ENCODE results near the gene IL18. TPM values are rescaled to one million over a fixed set of nuclear protein-coding genes. Genes with fewer than 3 reads are reported as not detected.
"Not testable (repeated sequence)": the region's sequence is repeated elsewhere in the genome, so short reads cannot be mapped to it uniquely, and the experiment has no call there.

The IL18 gene

GRCh38 chr11:112096194-112096593, 67.7 kb downstream of the IL18 start:
- H3K9ac ChIP-seq (ENCODE audit: low read length) = no peak overlapping the region
- H3K23ac ChIP-seq (ENCODE audit: low read length) = no peak overlapping the region
- no peak overlapping the region for H2BK5ac ChIP-seq (ENCODE audit: low read length)
- H3K18ac ChIP-seq (ENCODE audit: low read length) = no peak overlapping the region
- no peak overlapping the region for H3K4me3 ChIP-seq (ENCODE audit: low read length)
- H3K4ac ChIP-seq (ENCODE audit: low read depth, low read length) = no peak overlapping the region
- no peaks in the 10 kb centered on the region for H3K36me3 ChIP-seq (ENCODE audit: control insufficient read depth, insufficient read depth, low read length)
- H3K79me1 ChIP-seq (ENCODE audit: low read length) = no peaks in the 10 kb centered on the region
- no peak for DNase-seq
- H3K27ac ChIP-seq (ENCODE audit: low read depth, low read length) = no peak overlapping the region
- H3K56ac ChIP-seq (ENCODE audit: low read length) = no peak overlapping the region
- no peak overlapping the region for H3K4me2 ChIP-seq (ENCODE audit: low read length)
- H3K4me1 ChIP-seq (ENCODE audit: control insufficient read depth, low read depth, low read length) = no peaks in the 10 kb centered on the region
- H4K5ac ChIP-seq (ENCODE audit: low read length) = no peak overlapping the region
- H3K27me3 ChIP-seq (ENCODE audit: insufficient read depth, low read length, poor library complexity) = no peaks in the 10 kb centered on the region
- H2BK120ac ChIP-seq (ENCODE audit: low read depth, low read length) = no peak overlapping the region
- no peaks in the 10 kb centered on the region for H3K79me2 ChIP-seq (ENCODE audit: control insufficient read depth, insufficient read depth, low read length)
- no peak overlapping the region for H2AK5ac ChIP-seq (ENCODE audit: low read length)
- no peak overlapping the region for H4K8ac ChIP-seq (ENCODE audit: low read depth, low read length)
- H2BK15ac ChIP-seq (replicated peaks; ENCODE audit: low read depth) = no peak overlapping the region

GRCh38 chr11:112095302-112095701, 68.6 kb downstream of the IL18 start:
- H3K36me3 ChIP-seq (ENCODE audit: control insufficient read depth, insufficient read depth, low read length) = not testable (repeated sequence)
- WGBS (ENCODE audit: extremely low coverage, insufficient coverage, low lambda C conversion rate) = no CpG with 5 or more reads among the region's 2 CpGs

More at GRCh38 chr11:112095302-112095701, 68.6 kb downstream of the IL18 start:
- H4K8ac ChIP-seq (ENCODE audit: low read depth, low read length); H3K79me2 ChIP-seq (ENCODE audit: control insufficient read depth, insufficient read depth, low read length); H2BK5ac ChIP-seq (ENCODE audit: low read length); H3K27me3 ChIP-seq (ENCODE audit: insufficient read depth, low read length, poor library complexity); H3K4me3 ChIP-seq (ENCODE audit: low read length); H4K5ac ChIP-seq (ENCODE audit: low read length); DNase-seq; H3K9ac ChIP-seq (ENCODE audit: low read length); H3K27ac ChIP-seq (ENCODE audit: low read depth, low read length); H3K4me1 ChIP-seq (ENCODE audit: control insufficient read depth, low read depth, low read length); H2BK120ac ChIP-seq (ENCODE audit: low read depth, low read length); H3K18ac ChIP-seq (ENCODE audit: low read length); H3K79me1 ChIP-seq (ENCODE audit: low read length); H3K4me2 ChIP-seq (ENCODE audit: low read length); H2AK5ac ChIP-seq (ENCODE audit: low read length); H3K4ac ChIP-seq (ENCODE audit: low read depth, low read length); H3K56ac ChIP-seq (ENCODE audit: low read length); H3K23ac ChIP-seq (ENCODE audit: low read length); H2BK15ac ChIP-seq (replicated peaks; ENCODE audit: low read depth): not testable (repeated sequence)

Small RNA genes within 50 kb of the gene (small RNA-seq; reads per million reads assigned to genes)
- gene MRPS36P4 (ENCODE audit: insufficient read depth) = not detected

Measured in mesendoderm (in vitro differentiated cells).